GM20000 (cell line): ENCODE results near the gene MBNL2.

Source experiments
- DNase-seq: peaks from one replicate; pipeline ENCODE4 v3.0.0; 2012; ENCODE audit warnings: low spot score
- CTCF ChIP-seq: IDR thresholded peaks from 2 replicates; pipeline ENCODE4 v1.5.1; 2012; ENCODE audit warnings: mild to moderate bottlenecking, control low read depth; ENCODE audit errors: extremely low read depth, missing control alignments

The MBNL2 gene

DNA sequence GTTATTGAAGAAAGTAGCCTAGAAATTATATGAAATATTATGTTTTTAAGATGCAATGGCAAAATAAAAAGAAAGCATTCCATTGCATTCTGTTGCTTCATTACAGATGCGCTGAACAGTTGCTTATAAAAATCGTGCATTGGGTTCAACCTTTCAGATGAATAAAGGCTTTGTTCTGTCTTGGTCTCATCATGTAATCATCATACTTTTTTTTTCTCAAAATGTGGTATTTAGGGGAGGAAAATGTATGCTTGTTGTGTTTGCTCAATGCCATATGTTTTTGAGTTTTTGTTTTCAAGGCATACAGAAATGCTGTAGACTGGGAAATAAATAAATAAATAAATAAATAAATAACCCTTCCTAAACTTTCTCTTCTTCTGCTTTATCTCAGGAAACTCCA, 1.1 kb upstream of the MBNL2 start:
- no peak for TF ChIP-seq CTCF
- no peak for DNase-seq

- TF ChIP-seq CTCF, result no peak
- DNase-seq, result no peak
Measured at GRCh38 chr13:97221466-97221865, 667 bp upstream of the MBNL2 start.

- no peak for DNase-seq
- no peak for TF ChIP-seq CTCF
Measured at GRCh38 chr13:97223037-97223710, 1.0 kb downstream of the MBNL2 start.

GRCh38 chr13:97223711-97224541, 1.8 kb downstream of the MBNL2 start:
- TF ChIP-seq CTCF, result no peak
- no peak for DNase-seq

- DNase-seq, result no peak
- no peak for TF ChIP-seq CTCF
Measured at GRCh38 chr13:97224544-97225300, 2.6 kb downstream of the MBNL2 start.

- TF ChIP-seq CTCF, result no peak
Measured at GRCh38 chr13:97225533-97225932, 3.4 kb downstream of the MBNL2 start.

DNA sequence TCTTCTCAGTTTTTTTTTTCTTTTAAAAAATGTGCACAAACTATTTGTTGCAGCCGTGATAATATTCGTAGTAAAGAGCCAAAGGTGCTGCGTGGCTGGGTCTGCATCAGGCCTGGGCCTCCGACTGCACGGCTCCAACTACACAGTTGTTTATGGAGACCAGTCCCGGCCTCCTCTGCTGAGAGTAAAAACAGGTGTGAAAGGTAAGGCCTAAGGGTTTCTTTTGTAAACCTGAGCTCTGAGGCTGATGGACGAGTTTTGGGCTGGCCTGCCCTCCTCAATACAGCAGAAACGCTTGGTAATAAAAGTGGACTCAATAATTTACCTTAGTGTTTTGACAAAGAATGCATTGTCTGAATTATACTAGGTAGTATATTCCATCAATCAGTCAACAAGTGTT, 3.9 kb downstream of the MBNL2 start:
- no peak for DNase-seq
- TF ChIP-seq CTCF, result no peak

More at GRCh38 chr13:97225533-97225932, 3.4 kb downstream of the MBNL2 start:
- DNase-seq, result no peak
